Stomach (tissue), 9 donors: ENCODE results near the gene ZNF530. TPM values are rescaled to one million over a fixed set of nuclear protein-coding genes. Genes with fewer than 3 reads are reported as not detected.

ENCODE experiments used
- DNase-seq, 2 donors: peaks; one replicate each; pipeline versions ENCODE4 v3.0.0 to v3.0.0-alpha.2; 2013 to 2019
- H3K27ac ChIP-seq, 5 donors: fragments of 200-600 bp in 4 of 5; sonication (generic) in 4 of 5; one replicate each; pipeline ENCODE4 v1.5.1; 2013 to 2019; ENCODE audit warnings: mild to moderate bottlenecking in 1 of 5, moderate library complexity in 1 of 5
- H3K27me3 ChIP-seq, 3 donors: fragments of 200-600 bp; sonication (generic); one replicate each; pipeline ENCODE4 v1.5.1; 2017 to 2019; ENCODE audit warnings: mixed run types in 1 of 3
- H3K36me3 ChIP-seq, 4 donors: fragments of 200-600 bp; sonication (generic); 1 replicate in 3 of 4; 2 replicates in 1 of 4; pipeline ENCODE4 v1.5.1; 2016 to 2019
- H3K4me1 ChIP-seq, 4 donors: fragments of 200-600 bp; sonication (generic); one replicate each; pipeline ENCODE4 v1.5.1; 2016 to 2019
- H3K4me3 ChIP-seq, 4 donors: fragments of 200-600 bp; sonication (generic) in 3 of 4; one replicate each; pipeline ENCODE4 v1.5.1; 2016 to 2019; ENCODE audit warnings: mild to moderate bottlenecking in 1 of 4
- H3K9me3 ChIP-seq, 4 donors: fragments of 200-600 bp; sonication (generic); one replicate each; pipeline ENCODE4 v1.5.1; 2016 to 2019
- EP300 ChIP-seq: sonication (generic); formaldehyde crosslinking; IDR thresholded peaks from one replicate; pipeline ENCODE4 v1.6.1; 2017; ENCODE audit warnings: antibody characterized with exemption
- POLR2A ChIP-seq, 4 donors: fragments of 450-650 bp; IDR thresholded peaks; one replicate each; pipeline ENCODE4 v1.6.1; 2016; ENCODE audit warnings: antibody characterized with exemption in 4 of 4, control low read depth in 2 of 4, mild to moderate bottlenecking in 1 of 4, moderate library complexity in 1 of 4
- POLR2AphosphoS5 ChIP-seq, 3 donors: sonication (generic); formaldehyde crosslinking; IDR thresholded peaks; one replicate each; pipeline ENCODE4 v1.6.1; 2016; ENCODE audit warnings: antibody characterized with exemption in 3 of 3
- WGBS, 5 donors: extraction: QIAGEN DNeasy Blood & Tissue Kit in 3 of 5; methylation state at CpG; one replicate each; pipeline versions ENCODE4 v1.1.5 to v1.1.7; 2013 to 2018; 5-methylcytosine and 5-hydroxymethylcytosine counted together
- intact Hi-C: fragments of 100-400 bp; cut with DNase I; formaldehyde crosslinking; loops from one replicate; pipeline ENCODE4 v1.15.1; 2023; ENCODE audit warnings: low total_unique reads
- polyA plus RNA-seq, 3 donors: library from polyadenylated mRNA; stranded (reverse); fragments of 200-250 nt; gene quantifications; one replicate each; pipeline ENCODE4 v1.2.3, GENCODE V29; 2013
- total RNA-seq, 5 donors: library from RNA; depleted of rRNA; stranded (reverse); fragments of >200 nt; gene quantifications; one replicate each; pipeline versions ENCODE4 v1.1.0 to v1.2.3, GENCODE V29; 2014 to 2016
- TF ChIP-seq, protein P1 (sequence below), 7 experiments: fragments of 450-650 bp in 4 of 7; fragments of 200-600 bp in 3 of 7; sonication (generic) in 3 of 7; IDR thresholded peaks; one replicate each; pipeline ENCODE4 v1.5.1; 2016 to 2019; ENCODE audit warnings: antibody characterized with exemption in 7 of 7, control low read depth in 2 of 7, mild to moderate bottlenecking in 1 of 7
- donor health status: healthy with polysubstance abuse.
- donor health status: Bipolar disorder and iron deficiency.
- donor health status: healthy.

The ZNF530 gene
- total and polyA plus RNA-seq, 8 donors = 0.81 to 6.4 (median 2.2) TPM; not detected in 2

GRCh38 chr19:57655443-57655842 lies 55.8 kb downstream of the ZNF530 start:
- H3K27me3 ChIP-seq = peaks cover 0 to 15% (median 0%) of the 10 kb centered on the region in 3 donors
- peaks cover 3 to 59% (median 39%) of the 10 kb centered on the region in 4 donors for H3K9me3 ChIP-seq
- no peak overlapping the region for H3K4me3 ChIP-seq
- DNase-seq = peak in 1 of 2 donors; percentile 68
- intact Hi-C loops = no loop called here
- WGBS, 5 donors = 27 to 67% (median 50%) methylated on average over 1 of the region's 1 CpG
- H3K36me3 ChIP-seq = no peaks in the 10 kb centered on the region
- H3K27ac ChIP-seq = no peak overlapping the region
- H3K4me1 ChIP-seq = no peaks in the 10 kb centered on the region
- TF ChIP-seq POLR2A (IDR thresholded peaks at IDR 0.05) (no peak), POLR2AphosphoS5 (IDR thresholded peaks at IDR 0.05) (no peak), EP300 (no peak)

- Histone ChIP-seq H3K4me3 (no peak overlapping the region), H3K4me1 (no peaks in the 10 kb centered on the region), H3K27me3 (peaks cover 0 to 15% (median 0%) of the 10 kb centered on the region in 3 donors), H3K27ac (peak overlapping the region in 1 of 5 donors; percentile 10), H3K9me3 (peaks cover 3 to 50% (median 36%) of the 10 kb centered on the region in 4 donors), H3K36me3 (no peaks in the 10 kb centered on the region)
- WGBS, 5 donors = 76 to 96% (median 85%) methylated on average over 1 of the region's 1 CpG
- no peak for DNase-seq
- intact Hi-C loops = no loop called here
- TF ChIP-seq POLR2AphosphoS5 (IDR thresholded peaks at IDR 0.05) = no peak
- no peak for TF ChIP-seq POLR2A (IDR thresholded peaks at IDR 0.05)
- TF ChIP-seq, protein P1, sequence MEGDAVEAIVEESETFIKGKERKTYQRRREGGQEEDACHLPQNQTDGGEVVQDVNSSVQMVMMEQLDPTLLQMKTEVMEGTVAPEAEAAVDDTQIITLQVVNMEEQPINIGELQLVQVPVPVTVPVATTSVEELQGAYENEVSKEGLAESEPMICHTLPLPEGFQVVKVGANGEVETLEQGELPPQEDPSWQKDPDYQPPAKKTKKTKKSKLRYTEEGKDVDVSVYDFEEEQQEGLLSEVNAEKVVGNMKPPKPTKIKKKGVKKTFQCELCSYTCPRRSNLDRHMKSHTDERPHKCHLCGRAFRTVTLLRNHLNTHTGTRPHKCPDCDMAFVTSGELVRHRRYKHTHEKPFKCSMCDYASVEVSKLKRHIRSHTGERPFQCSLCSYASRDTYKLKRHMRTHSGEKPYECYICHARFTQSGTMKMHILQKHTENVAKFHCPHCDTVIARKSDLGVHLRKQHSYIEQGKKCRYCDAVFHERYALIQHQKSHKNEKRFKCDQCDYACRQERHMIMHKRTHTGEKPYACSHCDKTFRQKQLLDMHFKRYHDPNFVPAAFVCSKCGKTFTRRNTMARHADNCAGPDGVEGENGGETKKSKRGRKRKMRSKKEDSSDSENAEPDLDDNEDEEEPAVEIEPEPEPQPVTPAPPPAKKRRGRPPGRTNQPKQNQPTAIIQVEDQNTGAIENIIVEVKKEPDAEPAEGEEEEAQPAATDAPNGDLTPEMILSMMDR (IDR thresholded peaks at IDR 0.05) = no peak
- TF ChIP-seq EP300 = no peak
Observed at GRCh38 chr19:57656346-57656745, 56.7 kb downstream of the ZNF530 start.

Other genes starting within 250 kb of the ZNF530 start
- 10 to 100 TPM in 2 of 5 donors, 1 to 10 TPM in 2, not detected in 1; 1.2 to 16.1 (median 8.2) TPM for gene ZNF304, start 248.6 kb upstream of the ZNF530 start, total RNA-seq
- 1 to 10 TPM; 1.2 to 3.4 (median 1.3) TPM for gene ZNF304, start 248.6 kb upstream of the ZNF530 start, polyA plus RNA-seq
- 10 to 100 TPM in 3 of 5 donors, 1 to 10 TPM in 1, not detected in 1; 4.1 to 42.0 (median 17.4) TPM for gene TRAPPC2B, start 236.3 kb upstream of the ZNF530 start, total RNA-seq
- gene TRAPPC2B, start 236.3 kb upstream of the ZNF530 start, polyA plus RNA-seq = 10 to 100 TPM; 11.6 to 23.5 (median 21.9) TPM
- gene ZNF547, start 236.3 kb upstream of the ZNF530 start, total RNA-seq = 1 to 10 TPM in 2 of 5 donors, under 1 TPM in 1, not detected in 2; under 0.01 to 3.0 (median 1.7) TPM
- 1 to 10 TPM in 2 of 3 donors, under 1 TPM in 1; 0.50 to 2.4 (median 1.8) TPM for gene ZNF547, start 236.3 kb upstream of the ZNF530 start, polyA plus RNA-seq
- 10 to 100 TPM in 4 of 5 donors, 1 to 10 TPM in 1; 5.5 to 48.5 (median 16.8) TPM for gene ZNF548, start 210.0 kb upstream of the ZNF530 start, total RNA-seq
- gene ZNF548, start 210.0 kb upstream of the ZNF530 start, polyA plus RNA-seq = 1 to 10 TPM; 2.6 to 4.8 (median 3.4) TPM
- gene ZNF17, start 188.7 kb upstream of the ZNF530 start, total RNA-seq = 100 to 1,000 TPM in 1 of 5 donors, 10 to 100 TPM in 2, 1 to 10 TPM in 2; 2.3 to 138 (median 21.9) TPM
- 1 to 10 TPM; 1.5 to 2.0 (median 1.6) TPM for gene ZNF17, start 188.7 kb upstream of the ZNF530 start, polyA plus RNA-seq
- 10 to 100 TPM in 3 of 5 donors, 1 to 10 TPM in 2; 5.3 to 28.1 (median 11.7) TPM for gene ZNF749, start 164.6 kb upstream of the ZNF530 start, total RNA-seq
- gene ZNF749, start 164.6 kb upstream of the ZNF530 start, polyA plus RNA-seq = 1 to 10 TPM; 4.6 to 7.9 (median 6.7) TPM
- 1 to 10 TPM in 2 of 5 donors, not detected in 3; 1.5 to 9.0 TPM for gene VN1R1, start 142.7 kb upstream of the ZNF530 start, total RNA-seq
- under 1 TPM in 1 of 3 donors, not detected in 2; 0.33 TPM for gene VN1R1, start 142.7 kb upstream of the ZNF530 start, polyA plus RNA-seq
- 10 to 100 TPM in 1 of 5 donors, 1 to 10 TPM in 4; 1.4 to 25.9 (median 3.2) TPM for gene ZNF772, start 122.3 kb upstream of the ZNF530 start, total RNA-seq
- gene ZNF772, start 122.3 kb upstream of the ZNF530 start, polyA plus RNA-seq = 1 to 10 TPM in 1 of 3 donors, under 1 TPM in 2; 0.37 to 1.1 (median 0.92) TPM
- gene ZNF419, start 112.1 kb upstream of the ZNF530 start, total RNA-seq = 10 to 100 TPM in 3 of 5 donors, 1 to 10 TPM in 1, not detected in 1; 1.3 to 23.9 (median 13.0) TPM
- 1 to 10 TPM; 1.4 to 4.6 (median 2.0) TPM for gene ZNF419, start 112.1 kb upstream of the ZNF530 start, polyA plus RNA-seq
- gene ZNF773, start 99.9 kb upstream of the ZNF530 start, total RNA-seq = 1 to 10 TPM in 4 of 5 donors, under 1 TPM in 1; 0.45 to 9.9 (median 1.4) TPM
- gene ZNF773, start 99.9 kb upstream of the ZNF530 start, polyA plus RNA-seq = 1 to 10 TPM; 1.3 to 4.6 (median 2.4) TPM
- gene ZNF549, start 72.5 kb upstream of the ZNF530 start, total RNA-seq = 10 to 100 TPM in 1 of 5 donors, 1 to 10 TPM in 4; 2.3 to 15.2 (median 6.7) TPM
- gene ZNF549, start 72.5 kb upstream of the ZNF530 start, polyA plus RNA-seq = 1 to 10 TPM; 1.2 to 2.3 (median 2.0) TPM
- 10 to 100 TPM in 3 of 5 donors, 1 to 10 TPM in 2; 2.8 to 35.0 (median 12.5) TPM for gene ZNF550, start 40.0 kb upstream of the ZNF530 start, total RNA-seq
- 1 to 10 TPM; 1.1 to 3.0 (median 1.7) TPM for gene ZNF550, start 40.0 kb upstream of the ZNF530 start, polyA plus RNA-seq
- gene ZNF416, start 21.0 kb upstream of the ZNF530 start, total RNA-seq = 10 to 100 TPM in 1 of 5 donors, 1 to 10 TPM in 2, under 1 TPM in 1, not detected in 1; 0.87 to 25.0 (median 3.8) TPM
- gene ZNF416, start 21.0 kb upstream of the ZNF530 start, polyA plus RNA-seq = 1 to 10 TPM in 2 of 3 donors, under 1 TPM in 1; 1.00 to 2.7 (median 2.3) TPM
- gene ZIK1, start 15.7 kb upstream of the ZNF530 start, total RNA-seq = 10 to 100 TPM in 1 of 5 donors, under 1 TPM in 2, not detected in 2; 0.29 to 14.7 (median 0.89) TPM
- 1 to 10 TPM in 1 of 3 donors, under 1 TPM in 2; 0.62 to 1.3 (median 0.92) TPM for gene ZIK1, start 15.7 kb upstream of the ZNF530 start, polyA plus RNA-seq
- gene ZNF134, start 14.4 kb downstream of the ZNF530 start, total RNA-seq = 10 to 100 TPM in 4 of 5 donors, 1 to 10 TPM in 1; 6.2 to 21.7 (median 11.6) TPM
- gene ZNF134, start 14.4 kb downstream of the ZNF530 start, polyA plus RNA-seq = 1 to 10 TPM; 3.8 to 5.0 (median 4.2) TPM
- 10 to 100 TPM in 3 of 5 donors, 1 to 10 TPM in 2; 5.4 to 37.1 (median 14.6) TPM for gene ZNF211, start 33.3 kb downstream of the ZNF530 start, total RNA-seq
- 1 to 10 TPM; 4.4 to 9.8 (median 5.7) TPM for gene ZNF211, start 33.3 kb downstream of the ZNF530 start, polyA plus RNA-seq
- gene ZSCAN4, start 69.0 kb downstream of the ZNF530 start, total RNA-seq = 1 to 10 TPM in 1 of 5 donors, not detected in 4; 1.5 TPM
- gene ZSCAN4, start 69.0 kb downstream of the ZNF530 start, polyA plus RNA-seq = under 1 TPM in 2 of 3 donors, not detected in 1; 0.05 to 0.76 TPM
- 10 to 100 TPM in 2 of 5 donors, 1 to 10 TPM in 1, under 1 TPM in 1, not detected in 1; 0.87 to 18.7 (median 10.1) TPM for gene ZNF551, start 82.1 kb downstream of the ZNF530 start, total RNA-seq
- gene ZNF551, start 82.1 kb downstream of the ZNF530 start, polyA plus RNA-seq = 1 to 10 TPM in 2 of 3 donors, under 1 TPM in 1; 1.00 to 1.8 (median 1.6) TPM
- 10 to 100 TPM in 1 of 5 donors, under 1 TPM in 2, not detected in 2; 0.45 to 21.8 (median 0.58) TPM for gene ZNF154, start 109.3 kb downstream of the ZNF530 start, total RNA-seq
- 1 to 10 TPM in 1 of 3 donors, under 1 TPM in 2; 0.25 to 2.3 (median 0.61) TPM for gene ZNF154, start 109.3 kb downstream of the ZNF530 start, polyA plus RNA-seq
- gene ZNF671, start 127.7 kb downstream of the ZNF530 start, total RNA-seq = 10 to 100 TPM in 3 of 5 donors, 1 to 10 TPM in 1, under 1 TPM in 1; 0.58 to 33.3 (median 13.0) TPM
- gene ZNF671, start 127.7 kb downstream of the ZNF530 start, polyA plus RNA-seq = 1 to 10 TPM in 2 of 3 donors, under 1 TPM in 1; 0.75 to 3.4 (median 1.2) TPM
- 10 to 100 TPM; 11.1 to 72.0 (median 27.7) TPM for gene ZNF776, start 146.9 kb downstream of the ZNF530 start, total RNA-seq
- gene ZNF776, start 146.9 kb downstream of the ZNF530 start, polyA plus RNA-seq = 1 to 10 TPM; 1.9 to 4.4 (median 2.9) TPM
- gene ZNF586, start 169.8 kb downstream of the ZNF530 start, total RNA-seq = 10 to 100 TPM in 2 of 5 donors, 1 to 10 TPM in 2, not detected in 1; 7.5 to 46.4 (median 13.0) TPM
- gene ZNF586, start 169.8 kb downstream of the ZNF530 start, polyA plus RNA-seq = 1 to 10 TPM; 5.5 to 7.2 (median 5.7) TPM
- gene ZNF552, start 215.0 kb downstream of the ZNF530 start, total RNA-seq = 10 to 100 TPM; 17.7 to 84.4 (median 69.4) TPM
- 10 to 100 TPM in 2 of 3 donors, 1 to 10 TPM in 1; 9.6 to 15.5 (median 11.8) TPM for gene ZNF552, start 215.0 kb downstream of the ZNF530 start, polyA plus RNA-seq
- 10 to 100 TPM in 4 of 5 donors, not detected in 1; 10.4 to 60.6 (median 18.4) TPM for gene ZNF587B, start 230.4 kb downstream of the ZNF530 start, total RNA-seq
- gene ZNF587B, start 230.4 kb downstream of the ZNF530 start, polyA plus RNA-seq = 1 to 10 TPM; 3.0 to 5.2 (median 3.4) TPM
- gene ZNF587, start 250.0 kb downstream of the ZNF530 start, total RNA-seq = 10 to 100 TPM; 18.0 to 52.7 (median 26.4) TPM
- 10 to 100 TPM in 1 of 3 donors, 1 to 10 TPM in 2; 2.7 to 14.5 (median 4.4) TPM for gene ZNF587, start 250.0 kb downstream of the ZNF530 start, polyA plus RNA-seq